ENCODE data around the gene PLA2R1.

DNA sequence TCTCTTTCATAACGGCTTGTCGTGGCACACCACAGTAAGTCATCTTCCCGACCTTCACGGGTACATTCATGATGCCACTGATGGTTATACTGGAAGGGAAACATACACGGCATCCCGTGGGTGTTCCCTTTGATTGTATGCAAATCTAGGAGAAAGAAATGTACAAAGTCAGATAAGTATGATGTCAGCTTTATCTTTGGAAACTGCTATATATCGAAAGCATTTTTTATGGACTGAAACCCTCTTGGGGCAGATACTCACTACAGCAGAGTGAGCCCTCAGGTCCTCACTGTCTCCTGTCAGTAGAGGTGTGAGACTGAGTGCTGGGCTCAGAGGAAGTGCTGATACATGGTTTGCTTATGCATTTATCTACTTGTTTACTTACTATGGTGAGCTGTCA, 20.4 kb downstream of the PLA2R1 start:
- TF ChIP-seq, protein P1, sequence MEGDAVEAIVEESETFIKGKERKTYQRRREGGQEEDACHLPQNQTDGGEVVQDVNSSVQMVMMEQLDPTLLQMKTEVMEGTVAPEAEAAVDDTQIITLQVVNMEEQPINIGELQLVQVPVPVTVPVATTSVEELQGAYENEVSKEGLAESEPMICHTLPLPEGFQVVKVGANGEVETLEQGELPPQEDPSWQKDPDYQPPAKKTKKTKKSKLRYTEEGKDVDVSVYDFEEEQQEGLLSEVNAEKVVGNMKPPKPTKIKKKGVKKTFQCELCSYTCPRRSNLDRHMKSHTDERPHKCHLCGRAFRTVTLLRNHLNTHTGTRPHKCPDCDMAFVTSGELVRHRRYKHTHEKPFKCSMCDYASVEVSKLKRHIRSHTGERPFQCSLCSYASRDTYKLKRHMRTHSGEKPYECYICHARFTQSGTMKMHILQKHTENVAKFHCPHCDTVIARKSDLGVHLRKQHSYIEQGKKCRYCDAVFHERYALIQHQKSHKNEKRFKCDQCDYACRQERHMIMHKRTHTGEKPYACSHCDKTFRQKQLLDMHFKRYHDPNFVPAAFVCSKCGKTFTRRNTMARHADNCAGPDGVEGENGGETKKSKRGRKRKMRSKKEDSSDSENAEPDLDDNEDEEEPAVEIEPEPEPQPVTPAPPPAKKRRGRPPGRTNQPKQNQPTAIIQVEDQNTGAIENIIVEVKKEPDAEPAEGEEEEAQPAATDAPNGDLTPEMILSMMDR (IDR thresholded peaks at IDR 0.05; ENCODE audit: low read depth, low read length, poor library complexity, severe bottlenecking), result no peak
- no peak for TF ChIP-seq EZH2phosphoT487 (IDR thresholded peaks at IDR 0.05; ENCODE audit: borderline replicate concordance, low read length)
